Ovary (tissue), 9 donors: ENCODE results near the gene MINPP1. TPM values are rescaled to one million over a fixed set of nuclear protein-coding genes. Genes with fewer than 3 reads are reported as not detected.
"Not testable (repeated sequence)": the region's sequence is repeated elsewhere in the genome, so short reads cannot be mapped to it uniquely, and the experiment has no call there.

Source experiments
- DNase-seq, 5 donors: peaks; one replicate each; pipeline ENCODE4 v3.0.0-alpha.2; 2019 to 2020
- H3K27ac ChIP-seq, 2 donors: fragments of 200-600 bp; one replicate each; pipeline versions ENCODE4 v1.5.1 to v1.8.0; 2019 to 2022
- H3K27me3 ChIP-seq: fragments of 200-600 bp; one replicate; pipeline ENCODE4 v1.8.0; 2022
- H3K36me3 ChIP-seq: fragments of 200-600 bp; sonication (generic); one replicate; pipeline ENCODE4 v1.5.1; 2019
- H3K4me1 ChIP-seq: one replicate; pipeline ENCODE4 v1.8.1; 2013; ENCODE audit warnings: mild to moderate bottlenecking, moderate library complexity; ENCODE audit not compliant: insufficient read depth
- H3K4me3 ChIP-seq: fragments of 200-600 bp; sonication (generic); one replicate; pipeline ENCODE4 v1.5.1; 2017
- H3K9me3 ChIP-seq, 2 donors: fragments of 200-600 bp in 1 of 2; sonication (generic) in 1 of 2; one replicate each; pipeline versions ENCODE4 v1.5.1 to v1.8.1; 2013 to 2019; ENCODE audit warnings: mild to moderate bottlenecking in 1 of 2, moderate library complexity in 1 of 2
- EP300 ChIP-seq: sonication (generic); formaldehyde crosslinking; IDR thresholded peaks from one replicate; pipeline ENCODE4 v1.6.1; 2017; ENCODE audit warnings: antibody characterized with exemption
- POLR2A ChIP-seq: fragments of 450-650 bp; IDR thresholded peaks from one replicate; pipeline ENCODE4 v1.6.1; 2017; ENCODE audit warnings: antibody characterized with exemption, mild to moderate bottlenecking, moderate library complexity
- WGBS, 3 donors: extraction: QIAGEN DNeasy Blood & Tissue Kit in 1 of 3; methylation state at CpG; one replicate each; pipeline versions ENCODE4 v1.1.5 to v1.1.7; 2013 to 2017; 5-methylcytosine and 5-hydroxymethylcytosine counted together
- intact Hi-C, 4 donors: fragments of 100-400 bp; cut with DNase I; formaldehyde crosslinking; loops; one replicate each; pipeline versions ENCODE4 v1.11.0 to v1.15.1; 2022 to 2023
- polyA plus RNA-seq, 2 donors: library from polyadenylated mRNA; stranded (reverse); fragments of 200-250 nt in 1 of 2; fragments of 350-450 nt in 1 of 2; fragmentation: Illumina TruSeq in 1 of 2; extraction: RNeasy Lipid Tissue Mini Kit (QIAGEN cat#74804) in 1 of 2; gene quantifications; one replicate each; pipeline ENCODE4 v1.2.3, GENCODE V29; 2013 to 2014
- total RNA-seq, 7 donors: library from RNA; depleted of rRNA in 2 of 7; stranded (reverse); fragments of >200 nt in 2 of 7; fragmentation: NEBNext Ultra II Directional in 3 of 7; extraction: Animal tissue kit (Norgen Biotek cat#: 25700) in 3 of 7; gene quantifications; one replicate each; pipeline versions ENCODE4 v1.1.0 to v1.2.4, GENCODE V29; 2016 to 2023
- TF ChIP-seq, protein P1 (sequence below), 3 donors: fragments of 450-650 bp in 2 of 3; fragments of 200-600 bp in 1 of 3; IDR thresholded peaks; one replicate each; pipeline versions ENCODE4 v1.5.1 to v1.8.0; 2016 to 2022; ENCODE audit warnings: antibody characterized with exemption in 3 of 3, mild to moderate bottlenecking in 1 of 3
- donor health status: DM: no; HTN: no; CAD: no; lungs with moderate emphysema.
- donor health status: DM: no; HTN: no; CAD: no.
- donor health status: Bipolar disorder and iron deficiency.
- donor health status: DM: yes; HTN: yes; CAD: no.
- donor health status: DM: no; HTN: no; CAD: no.
- donor health status: DM: yes; HTN: yes; CAD: no.

The MINPP1 gene
- total and polyA plus RNA-seq, 9 donors, result 9.8 to 21.8 (median 12.3) TPM

DNA sequence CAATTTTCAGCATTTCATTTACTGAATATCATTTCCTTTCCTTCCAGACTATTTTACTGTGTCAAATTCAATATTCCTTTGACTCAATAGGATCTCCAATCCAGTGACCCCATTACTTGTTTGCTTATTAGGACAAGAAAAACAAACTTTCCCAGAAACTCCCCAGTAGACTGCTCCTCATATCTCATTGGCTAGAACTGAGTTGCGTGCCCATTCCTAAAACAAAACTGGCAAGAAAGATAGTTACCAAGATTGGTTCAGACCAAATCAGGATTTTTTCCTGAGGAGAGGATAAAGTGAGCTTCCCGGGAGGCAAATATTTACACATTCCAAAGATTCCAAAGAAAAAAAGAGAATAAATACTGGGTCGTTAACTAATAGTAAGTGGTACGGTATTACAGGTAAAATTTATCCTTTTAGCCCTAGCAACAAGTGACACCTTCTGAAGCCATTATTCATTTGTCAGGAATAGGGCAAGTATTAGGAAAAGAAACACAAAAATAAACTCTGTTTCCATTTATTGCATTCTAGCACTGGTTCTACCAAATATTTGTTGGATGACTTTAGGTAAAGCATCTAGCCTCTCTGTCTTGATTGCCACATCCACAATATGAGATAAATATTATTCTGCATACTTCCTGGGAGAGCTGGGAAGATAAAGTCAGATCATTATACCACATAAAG is 6.4 kb upstream of the MINPP1 start:
- H3K9me3 ChIP-seq, intact Hi-C loops, H3K27me3 ChIP-seq, H3K27ac ChIP-seq, H3K4me1 ChIP-seq, DNase-seq, H3K36me3 ChIP-seq, H3K4me3 ChIP-seq: not testable (repeated sequence)
- 11 to 20% (median 13%) methylated on average over 1 to 3 of the region's 4 CpGs for WGBS, 3 donors

GRCh38 chr10:87500646-87501048 is 4.0 kb upstream of the MINPP1 start:
- intact Hi-C loops, result no loop called here
- Histone ChIP-seq H3K4me1 (peaks cover under 1% of the 10 kb centered on the region), H3K27ac (no peak overlapping the region), H3K4me3 (no peak overlapping the region), H3K36me3 (no peaks in the 10 kb centered on the region), H3K9me3 (no peaks in the 10 kb centered on the region), H3K27me3 (no peaks in the 10 kb centered on the region)
- WGBS, 3 donors, result 37 to 46% (median 38%) methylated on average over 3 of the region's 3 CpGs
- TF ChIP-seq, protein P1, sequence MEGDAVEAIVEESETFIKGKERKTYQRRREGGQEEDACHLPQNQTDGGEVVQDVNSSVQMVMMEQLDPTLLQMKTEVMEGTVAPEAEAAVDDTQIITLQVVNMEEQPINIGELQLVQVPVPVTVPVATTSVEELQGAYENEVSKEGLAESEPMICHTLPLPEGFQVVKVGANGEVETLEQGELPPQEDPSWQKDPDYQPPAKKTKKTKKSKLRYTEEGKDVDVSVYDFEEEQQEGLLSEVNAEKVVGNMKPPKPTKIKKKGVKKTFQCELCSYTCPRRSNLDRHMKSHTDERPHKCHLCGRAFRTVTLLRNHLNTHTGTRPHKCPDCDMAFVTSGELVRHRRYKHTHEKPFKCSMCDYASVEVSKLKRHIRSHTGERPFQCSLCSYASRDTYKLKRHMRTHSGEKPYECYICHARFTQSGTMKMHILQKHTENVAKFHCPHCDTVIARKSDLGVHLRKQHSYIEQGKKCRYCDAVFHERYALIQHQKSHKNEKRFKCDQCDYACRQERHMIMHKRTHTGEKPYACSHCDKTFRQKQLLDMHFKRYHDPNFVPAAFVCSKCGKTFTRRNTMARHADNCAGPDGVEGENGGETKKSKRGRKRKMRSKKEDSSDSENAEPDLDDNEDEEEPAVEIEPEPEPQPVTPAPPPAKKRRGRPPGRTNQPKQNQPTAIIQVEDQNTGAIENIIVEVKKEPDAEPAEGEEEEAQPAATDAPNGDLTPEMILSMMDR (IDR thresholded peaks at IDR 0.05), result no peak
- no peak for TF ChIP-seq POLR2A
- no peak for TF ChIP-seq EP300
- DNase-seq, result no peak

DNA sequence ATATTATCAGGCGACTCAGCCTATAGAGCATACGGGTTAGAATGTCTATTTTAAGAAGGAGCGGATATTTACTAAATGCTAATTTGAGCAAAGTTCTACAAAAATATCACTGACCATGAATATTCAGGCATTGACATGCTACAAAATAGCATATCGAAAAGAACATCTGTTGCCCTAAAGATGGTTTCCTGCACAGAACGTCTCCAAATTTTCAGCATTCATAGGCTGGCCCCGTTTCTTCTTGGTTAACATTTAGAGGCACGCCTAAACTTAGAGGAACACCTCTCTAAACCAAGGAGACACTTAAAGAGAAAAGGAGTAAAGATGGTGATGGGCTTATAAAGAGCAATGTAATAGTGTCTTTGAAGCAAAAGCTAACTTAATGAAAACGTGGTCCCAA is 1.3 kb upstream of the MINPP1 start:
- intact Hi-C loops, result no loop called here
- Histone ChIP-seq H3K4me1 (peaks cover 4% of the 10 kb centered on the region), H3K4me3 (no peak overlapping the region), H3K9me3 (no peaks in the 10 kb centered on the region), H3K27me3 (no peaks in the 10 kb centered on the region), H3K27ac (no peak overlapping the region), H3K36me3 (no peaks in the 10 kb centered on the region)
- DNase-seq, result no peak
- TF ChIP-seq, protein P1 (IDR thresholded peaks at IDR 0.05), result no peak
- TF ChIP-seq EP300 (no peak), POLR2A (no peak)
- 89 to 93% (median 92%) methylated on average over 8 of the region's 8 CpGs for WGBS, 3 donors

- TF ChIP-seq, protein P1 (IDR thresholded peaks at IDR 0.05), result no peak
- TF ChIP-seq POLR2A, result no peak
- no peak for TF ChIP-seq EP300
- H3K27me3 ChIP-seq, result no peaks in the 10 kb centered on the region
Measured at GRCh38 chr10:87503886-87504285, 807 bp upstream of the MINPP1 start.

DNA sequence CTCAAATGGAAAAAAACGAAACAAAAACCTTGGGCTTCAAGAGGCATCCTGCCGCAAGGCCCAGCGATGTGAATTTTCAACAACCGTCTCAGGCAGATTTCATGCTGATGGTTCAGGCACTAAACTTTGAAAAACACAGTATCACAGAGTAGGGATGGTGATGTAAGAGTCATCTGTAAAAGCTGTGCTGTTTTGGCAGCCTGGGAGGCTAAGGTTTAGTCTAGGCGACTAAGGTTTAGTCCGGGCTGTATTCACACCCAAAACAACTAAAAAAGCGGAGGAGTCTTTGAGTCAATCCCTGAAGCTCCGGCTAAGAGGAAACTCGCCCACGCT is 420 bp upstream of the MINPP1 start:
- intact Hi-C loops, result no loop called here

More at GRCh38 chr10:87503886-87504285, 807 bp upstream of the MINPP1 start:
- H3K4me3 ChIP-seq, result peak overlapping the region; percentile 95
- peak overlapping the region in 1 of 2 donors; percentile 87 for H3K27ac ChIP-seq
- no peaks in the 10 kb centered on the region for H3K9me3 ChIP-seq
- 47 to 70% (median 50%) methylated on average over 6 of the region's 6 CpGs for WGBS, 3 donors
- H3K4me1 ChIP-seq, result peaks cover 4% of the 10 kb centered on the region
- no peaks in the 10 kb centered on the region for H3K36me3 ChIP-seq
- intact Hi-C loops, result no loop called here
- no peak for DNase-seq

More for the DNA sequence above, 420 bp upstream of the MINPP1 start:
- peaks cover 4% of the 10 kb centered on the region for H3K4me1 ChIP-seq
- H3K4me3 ChIP-seq, result peak overlapping the region; percentile 95
- TF ChIP-seq, protein P1 (IDR thresholded peaks at IDR 0.05), result no peak
- TF ChIP-seq POLR2A, result no peak
- no peak for TF ChIP-seq EP300
- no peaks in the 10 kb centered on the region for H3K36me3 ChIP-seq
- H3K9me3 ChIP-seq, result no peaks in the 10 kb centered on the region
- no peak for DNase-seq
- no peaks in the 10 kb centered on the region for H3K27me3 ChIP-seq
- 1 to 4% (median 2%) methylated on average over 10 of the region's 10 CpGs for WGBS, 3 donors
- peak overlapping the region; percentile 84 to 87 for H3K27ac ChIP-seq
